H1 (cell line): Measurements from ENCODE around the gene RAB3GAP1.

Experiments used
- ATF3 ChIP-seq: IDR thresholded peaks from 2 replicates; pipeline ENCODE4 v1.6.1; 2011; ENCODE audit warnings: low read depth, mild to moderate bottlenecking, low read length; ENCODE audit not compliant: insufficient read depth
- EGR1 ChIP-seq: IDR thresholded peaks from 2 replicates; pipeline ENCODE4 v1.6.1; 2011; ENCODE audit warnings: low read depth, low read length, borderline replicate concordance
- GABPA ChIP-seq: IDR thresholded peaks from 2 replicates; pipeline ENCODE4 v1.6.1; 2011; ENCODE audit warnings: mild to moderate bottlenecking, low read length, moderate library complexity, borderline replicate concordance; ENCODE audit not compliant: insufficient read depth
- GTF2F1 ChIP-seq: IDR thresholded peaks from 2 replicates; pipeline ENCODE4 v1.6.1; 2012; ENCODE audit warnings: low read depth, low read length, improper control_type of control experiment, borderline replicate concordance
- POLR2A ChIP-seq, 2 experiments: IDR thresholded peaks; 1 replicate in 1 of 2; 2 replicates in 1 of 2; pipeline ENCODE4 v1.6.1; 2011; ENCODE audit warnings: low read depth in 2 of 2, low read length in 2 of 2, mild to moderate bottlenecking in 2 of 2; ENCODE audit errors: control extremely low read depth in 1 of 2
- SUZ12 ChIP-seq: fragments of 200-600 bp; sonication (generic); IDR thresholded peaks from 2 replicates; pipeline ENCODE4 v1.6.1; 2012; ENCODE audit warnings: mild to moderate bottlenecking, inconsistent platforms, low read length, moderate library complexity, mixed read lengths
- TAF7 ChIP-seq: optimal IDR thresholded peaks from 2 replicates; pipeline ENCODE3; 2011; ENCODE audit warnings: low read depth, mild to moderate bottlenecking, inconsistent platforms, low read length, moderate library complexity, borderline replicate concordance
- TF ChIP-seq, protein P1 (sequence below), 3 experiments: IDR thresholded peaks; 1 replicate in 2 of 3; 2 replicates in 1 of 3; pipeline versions ENCODE4 v1.5.1 to v1.6.1; 2011; ENCODE audit warnings: low read length in 3 of 3, mild to moderate bottlenecking in 3 of 3, inconsistent platforms in 2 of 3, low read depth in 1 of 3, moderate library complexity in 1 of 3; ENCODE audit not compliant: insufficient read depth in 1 of 3; ENCODE audit errors: control extremely low read depth in 1 of 3

GRCh38 chr2:135152361-135152760, 100.3 kb downstream of the RAB3GAP1 start:
- TF ChIP-seq, protein P1, sequence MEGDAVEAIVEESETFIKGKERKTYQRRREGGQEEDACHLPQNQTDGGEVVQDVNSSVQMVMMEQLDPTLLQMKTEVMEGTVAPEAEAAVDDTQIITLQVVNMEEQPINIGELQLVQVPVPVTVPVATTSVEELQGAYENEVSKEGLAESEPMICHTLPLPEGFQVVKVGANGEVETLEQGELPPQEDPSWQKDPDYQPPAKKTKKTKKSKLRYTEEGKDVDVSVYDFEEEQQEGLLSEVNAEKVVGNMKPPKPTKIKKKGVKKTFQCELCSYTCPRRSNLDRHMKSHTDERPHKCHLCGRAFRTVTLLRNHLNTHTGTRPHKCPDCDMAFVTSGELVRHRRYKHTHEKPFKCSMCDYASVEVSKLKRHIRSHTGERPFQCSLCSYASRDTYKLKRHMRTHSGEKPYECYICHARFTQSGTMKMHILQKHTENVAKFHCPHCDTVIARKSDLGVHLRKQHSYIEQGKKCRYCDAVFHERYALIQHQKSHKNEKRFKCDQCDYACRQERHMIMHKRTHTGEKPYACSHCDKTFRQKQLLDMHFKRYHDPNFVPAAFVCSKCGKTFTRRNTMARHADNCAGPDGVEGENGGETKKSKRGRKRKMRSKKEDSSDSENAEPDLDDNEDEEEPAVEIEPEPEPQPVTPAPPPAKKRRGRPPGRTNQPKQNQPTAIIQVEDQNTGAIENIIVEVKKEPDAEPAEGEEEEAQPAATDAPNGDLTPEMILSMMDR (IDR thresholded peaks at IDR 0.05; ENCODE audit: control extremely low read depth in 1 of 3, insufficient read depth in 1 of 3, low read depth in 1 of 3, low read length in 3 of 3): no peak
- TF ChIP-seq TAF7 (no peak), GTF2F1 (no peak), ATF3 (no peak), POLR2A (IDR thresholded peaks at IDR 0.05; ENCODE audit: control extremely low read depth in 1 of 2, low read depth in 2 of 2, low read length in 2 of 2) (no peak), EGR1 (no peak), SUZ12 (no peak), GABPA (no peak)
